Nephron (organoid): ENCODE data around the gene MARCHF5.

Experiments
- H3K27ac Mint-ChIP-seq, 3 experiments: 2 replicates each; pipeline ENCODE4 v1.8.0; 2020; ENCODE audit warnings: mixed read lengths in 3 of 3, mild to moderate bottlenecking in 2 of 3, moderate library complexity in 1 of 3
- H3K27me3 Mint-ChIP-seq: 2 replicates; pipeline ENCODE4 v1.8.0; 2021; ENCODE audit warnings: low read depth, mild to moderate bottlenecking, moderate library complexity, mixed read lengths
- H3K36me3 Mint-ChIP-seq: 2 replicates; pipeline ENCODE4 v1.8.0; 2020; ENCODE audit warnings: low read depth, mixed read lengths
- H3K4me1 Mint-ChIP-seq: 2 replicates; pipeline ENCODE4 v1.8.0; 2020; ENCODE audit warnings: mixed read lengths
- H3K4me3 Mint-ChIP-seq, 3 experiments: 2 replicates each; pipeline ENCODE4 v1.8.0; 2020; ENCODE audit warnings: mild to moderate bottlenecking in 3 of 3, mixed read lengths in 3 of 3, moderate library complexity in 2 of 3
- H3K9me3 Mint-ChIP-seq: 2 replicates; pipeline ENCODE4 v1.8.0; 2020; ENCODE audit warnings: mixed read lengths
- CTCF ChIP-seq, 3 experiments: fragments of 200-600 bp; sonication (generic); IDR thresholded peaks; one replicate each; pipeline ENCODE4 v1.5.0; 2021; ENCODE audit warnings: antibody characterized with exemption in 3 of 3; ENCODE audit not compliant: unreplicated experiment in 3 of 3

Gene MARCHF5

GRCh38 chr10:92366412-92367021 lies 75.5 kb downstream of the MARCHF5 start:
- H3K27ac Mint-ChIP-seq: no peak overlapping the region
- peaks cover 2% of the 10 kb centered on the region for H3K27me3 Mint-ChIP-seq
- no peak for TF ChIP-seq CTCF (IDR thresholded peaks at IDR 0.05; ENCODE audit: unreplicated experiment in 3 of 3)
- no peak overlapping the region for H3K4me3 Mint-ChIP-seq
- peaks cover 3% of the 10 kb centered on the region for H3K9me3 Mint-ChIP-seq
- H3K4me1 Mint-ChIP-seq: no peaks in the 10 kb centered on the region
- no peaks in the 10 kb centered on the region for H3K36me3 Mint-ChIP-seq

- Mint-ChIP-seq H3K36me3 (no peaks in the 10 kb centered on the region), H3K27ac (no peak overlapping the region), H3K4me1 (no peaks in the 10 kb centered on the region), H3K27me3 (peaks cover 6% of the 10 kb centered on the region), H3K9me3 (no peaks in the 10 kb centered on the region), H3K4me3 (no peak overlapping the region)
- no peak for TF ChIP-seq CTCF (IDR thresholded peaks at IDR 0.05; ENCODE audit: unreplicated experiment in 3 of 3)
Measured at GRCh38 chr10:92377962-92378361, 87.0 kb downstream of the MARCHF5 start.

GRCh38 chr10:92381543-92381954 lies 90.6 kb downstream of the MARCHF5 start:
- Mint-ChIP-seq H3K27me3 (peaks cover 6% of the 10 kb centered on the region), H3K27ac (no peak overlapping the region), H3K36me3 (no peaks in the 10 kb centered on the region), H3K9me3 (no peaks in the 10 kb centered on the region), H3K4me3 (no peak overlapping the region), H3K4me1 (no peaks in the 10 kb centered on the region)
- TF ChIP-seq CTCF (IDR thresholded peaks at IDR 0.05; ENCODE audit: unreplicated experiment in 3 of 3): no peak

GRCh38 chr10:92382631-92383030 lies 91.7 kb downstream of the MARCHF5 start:
- H3K27me3 Mint-ChIP-seq: peaks cover 10% of the 10 kb centered on the region
- no peak overlapping the region for H3K4me3 Mint-ChIP-seq
- H3K27ac Mint-ChIP-seq: no peak overlapping the region
- no peak for TF ChIP-seq CTCF (IDR thresholded peaks at IDR 0.05; ENCODE audit: unreplicated experiment in 3 of 3)
- H3K36me3 Mint-ChIP-seq: no peaks in the 10 kb centered on the region
- no peaks in the 10 kb centered on the region for H3K4me1 Mint-ChIP-seq
- H3K9me3 Mint-ChIP-seq: peaks cover 3% of the 10 kb centered on the region

GRCh38 chr10:92384741-92385140 lies 93.8 kb downstream of the MARCHF5 start:
- no peaks in the 10 kb centered on the region for H3K4me1 Mint-ChIP-seq
- no peak overlapping the region for H3K27ac Mint-ChIP-seq
- TF ChIP-seq CTCF (IDR thresholded peaks at IDR 0.05; ENCODE audit: unreplicated experiment in 3 of 3): no peak
- peaks cover 3% of the 10 kb centered on the region for H3K9me3 Mint-ChIP-seq
- H3K4me3 Mint-ChIP-seq: no peak overlapping the region
- no peaks in the 10 kb centered on the region for H3K36me3 Mint-ChIP-seq
- peaks cover 10% of the 10 kb centered on the region for H3K27me3 Mint-ChIP-seq

- no peak for TF ChIP-seq CTCF (IDR thresholded peaks at IDR 0.05; ENCODE audit: unreplicated experiment in 3 of 3)
- Mint-ChIP-seq H3K4me3 (no peak overlapping the region), H3K36me3 (no peaks in the 10 kb centered on the region), H3K27me3 (peaks cover 10% of the 10 kb centered on the region), H3K9me3 (peaks cover 3% of the 10 kb centered on the region), H3K27ac (no peak overlapping the region), H3K4me1 (no peaks in the 10 kb centered on the region)
Measured at GRCh38 chr10:92385831-92386230, 94.9 kb downstream of the MARCHF5 start.
